ENCODE data around the gene RPS17.

The RPS17 gene

GRCh38 chr15:82533801-82534200 is 6.5 kb downstream of the RPS17 start:
- H3K27me3 Mint-ChIP-seq (ENCODE audit: low read depth) = no peaks in the 10 kb centered on the region
- no peaks in the 10 kb centered on the region for H3K9me3 Mint-ChIP-seq
- peaks cover 43% of the 10 kb centered on the region for H3K36me3 Mint-ChIP-seq (ENCODE audit: low read depth)
- no peak for TF ChIP-seq CTCF (IDR thresholded peaks at IDR 0.05; ENCODE audit: unreplicated experiment in 3 of 3)
- no peak overlapping the region for H3K4me3 Mint-ChIP-seq
- H3K27ac Mint-ChIP-seq = no peak overlapping the region
- peaks cover 22% of the 10 kb centered on the region for H3K4me1 Mint-ChIP-seq

DNA sequence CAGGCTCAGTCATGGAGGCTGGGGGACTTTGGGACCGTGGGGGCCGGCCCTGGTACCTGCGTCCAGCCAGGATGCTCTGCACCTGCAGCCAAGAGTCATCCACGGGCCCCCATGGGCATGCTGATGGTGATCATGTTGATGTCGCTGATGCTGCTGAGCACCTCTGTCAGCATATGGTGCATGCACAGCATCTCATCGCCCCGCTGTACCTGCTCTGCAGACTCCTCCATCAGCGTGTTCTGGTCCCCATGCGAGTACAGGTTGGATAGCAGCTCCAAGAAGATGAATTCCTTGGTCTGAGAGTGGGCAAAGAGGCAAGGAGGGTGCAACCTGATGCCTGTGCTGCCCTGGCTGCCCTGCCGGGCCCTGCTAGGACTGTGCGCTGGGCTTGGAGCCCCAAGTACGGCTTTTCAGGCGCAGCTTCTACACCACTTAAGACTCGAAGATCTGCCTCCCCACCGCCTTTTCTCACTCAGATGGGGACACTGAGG is 7.2 kb downstream of the RPS17 start:
- Mint-ChIP-seq H3K9me3 (no peaks in the 10 kb centered on the region), H3K4me3 (no peak overlapping the region), H3K27ac (no peak overlapping the region), H3K27me3 (ENCODE audit: low read depth) (no peaks in the 10 kb centered on the region), H3K4me1 (peaks cover 19% of the 10 kb centered on the region), H3K36me3 (ENCODE audit: low read depth) (peaks cover 39% of the 10 kb centered on the region)
- no peak for TF ChIP-seq CTCF (IDR thresholded peaks at IDR 0.05; ENCODE audit: unreplicated experiment in 3 of 3)

DNA sequence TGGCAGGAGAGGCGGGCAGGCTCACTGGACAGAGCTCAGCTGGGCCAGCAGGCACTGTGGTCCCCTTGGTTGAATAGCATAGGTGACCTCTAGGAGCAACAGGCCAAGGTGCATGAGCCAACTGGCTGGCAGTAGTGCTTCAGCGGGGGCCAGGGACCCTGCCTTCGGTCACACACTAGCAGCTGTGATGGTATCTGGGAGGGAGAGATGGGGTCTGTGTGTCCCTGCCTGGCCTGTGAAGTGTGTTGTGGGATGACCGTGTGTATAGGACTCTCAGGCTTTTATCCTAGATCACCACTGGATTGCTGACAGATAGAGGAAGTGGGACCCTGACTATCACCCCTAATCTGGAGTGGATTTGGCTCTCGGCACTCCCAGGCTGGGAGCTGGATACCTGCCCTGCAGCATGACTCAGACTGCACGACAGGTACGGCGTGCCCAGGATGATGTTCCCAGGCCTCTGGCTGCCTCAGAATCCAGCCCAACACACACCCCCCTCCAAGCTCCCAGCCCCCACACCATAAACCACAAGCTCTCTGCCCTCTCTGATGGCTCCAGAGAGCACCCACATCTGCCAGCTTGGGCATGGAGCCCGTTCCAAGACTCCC is 7.8 kb downstream of the RPS17 start:
- H3K4me3 Mint-ChIP-seq = no peak overlapping the region
- no peaks in the 10 kb centered on the region for H3K9me3 Mint-ChIP-seq
- H3K27me3 Mint-ChIP-seq (ENCODE audit: low read depth) = no peaks in the 10 kb centered on the region

GRCh38 chr15:82531496-82532382 is 8.5 kb downstream of the RPS17 start:
- Mint-ChIP-seq H3K4me1 (peaks cover 9% of the 10 kb centered on the region), H3K36me3 (ENCODE audit: low read depth) (peaks cover 26% of the 10 kb centered on the region), H3K27ac (peak overlapping the region in 1 of 3 experiments; percentile 48), H3K27me3 (ENCODE audit: low read depth) (no peaks in the 10 kb centered on the region), H3K9me3 (no peaks in the 10 kb centered on the region), H3K4me3 (no peak overlapping the region)
- TF ChIP-seq CTCF (IDR thresholded peaks at IDR 0.05; ENCODE audit: unreplicated experiment in 3 of 3) = no peak

More for the DNA sequence above, 7.8 kb downstream of the RPS17 start:
- no peak for TF ChIP-seq CTCF (IDR thresholded peaks at IDR 0.05; ENCODE audit: unreplicated experiment in 3 of 3)
- H3K27ac Mint-ChIP-seq = no peak overlapping the region
- peaks cover 34% of the 10 kb centered on the region for H3K36me3 Mint-ChIP-seq (ENCODE audit: low read depth)
- H3K4me1 Mint-ChIP-seq = peaks cover 14% of the 10 kb centered on the region

GRCh38 chr15:82530606-82531379 is 9.5 kb downstream of the RPS17 start:
- Mint-ChIP-seq H3K4me1 (peaks cover 4% of the 10 kb centered on the region), H3K36me3 (ENCODE audit: low read depth) (peaks cover 17% of the 10 kb centered on the region), H3K4me3 (peak overlapping the region; percentile 7 to 67 (median 53)), H3K9me3 (no peaks in the 10 kb centered on the region), H3K27me3 (ENCODE audit: low read depth) (no peaks in the 10 kb centered on the region), H3K27ac (no peak overlapping the region)
- peak; percentile 85 to 91 (median 88) for TF ChIP-seq CTCF (IDR thresholded peaks at IDR 0.05; ENCODE audit: unreplicated experiment in 3 of 3)

All from nephron (organoid).